NT2/D1 (cell line): ENCODE measurements around the gene FAM163B.

Source experiments
- SUZ12 ChIP-seq: IDR thresholded peaks from 2 replicates; pipeline ENCODE4 v1.6.1; 2011; ENCODE audit not compliant: insufficient read length, insufficient read depth; ENCODE audit errors: extremely low read depth
- YY1 ChIP-seq: IDR thresholded peaks from 2 replicates; pipeline ENCODE4 v1.6.1; 2011; ENCODE audit not compliant: insufficient read length, insufficient read depth

GRCh38 chr9:133579601-133580418 lies 29.4 kb downstream of the FAM163B start:
- TF ChIP-seq YY1: no peak
- TF ChIP-seq SUZ12: no peak
